B cell (primary cell): ENCODE results near the gene KCND3. TPM values are rescaled to one million over a fixed set of nuclear protein-coding genes. Genes with fewer than 3 reads are reported as not detected.

ENCODE experiments used
- ATAC-seq: fragments of 200-7000 bp; cut with Tn5 transposase; one replicate; pipeline ENCODE4 v1.10.0; 2021; ENCODE audit warnings: low read depth, mild to moderate bottlenecking, moderate number of reproducible peaks, moderate library complexity
- CTCF ChIA-PET: fragments of 350-600 bp; sonication (Branson Sonifier 250); formaldehyde crosslinking; loops from one replicate; lab custom pipeline; 2021; ENCODE audit warnings: antibody characterized with exemption, inconsistent platforms; lab: Charles Lee
- POLR2A ChIA-PET: fragments of 350-600 bp; sonication (Branson Sonifier 250); formaldehyde crosslinking; loops from one replicate; lab custom pipeline; 2021; ENCODE audit warnings: antibody characterized with exemption; lab: Charles Lee
- DNase-seq: peaks from one replicate; pipeline ENCODE4 v3.0.0; 2013
- H2AFZ ChIP-seq: 2 replicates; pipeline ENCODE4 v1.6.1; 2012; ENCODE audit warnings: mild to moderate bottlenecking, low read depth, low read length; ENCODE audit not compliant: insufficient read depth, poor library complexity, severe bottlenecking
- H3K27ac ChIP-seq, 2 donors: 1 replicate in 1 of 2; 2 replicates in 1 of 2; pipeline ENCODE4 v1.5.1; 2012 to 2013; ENCODE audit warnings: low read length in 2 of 2, mild to moderate bottlenecking in 2 of 2, moderate library complexity in 1 of 2
- H3K27me3 ChIP-seq, 4 experiments: fragments of 200-600 bp in 1 of 4; sonication (generic) in 1 of 4; replicated peaks in 1 of 4; 1 replicate in 2 of 4; 2 replicates in 2 of 4; pipeline versions ENCODE4 v1.6.1 to v1.7.0; 2013 to 2016; ENCODE audit warnings: low read length in 3 of 4, mild to moderate bottlenecking in 2 of 4, mixed read lengths in 1 of 4, moderate library complexity in 1 of 4; ENCODE audit not compliant: insufficient read depth in 4 of 4, control insufficient read depth in 3 of 4; ENCODE audit errors: control extremely low read depth in 1 of 4
- H3K36me3 ChIP-seq, 2 experiments: replicated peaks in 1 of 2; 1 replicate in 1 of 2; 2 replicates in 1 of 2; pipeline versions ENCODE4 v1.6.1 to v1.7.1; 2013; ENCODE audit warnings: low read length in 1 of 2; ENCODE audit not compliant: insufficient read depth in 2 of 2, control insufficient read depth in 1 of 2; ENCODE audit errors: control extremely low read depth in 1 of 2, extremely low read depth in 1 of 2
- H3K4me1 ChIP-seq, 2 donors: fragments of 200-600 bp in 1 of 2; sonication (generic) in 1 of 2; 1 replicate in 1 of 2; 2 replicates in 1 of 2; pipeline versions ENCODE4 v1.5.1 to v1.6.1; 2013 to 2017; ENCODE audit warnings: low read length in 2 of 2; ENCODE audit not compliant: control insufficient read depth in 2 of 2, insufficient read depth in 2 of 2
- H3K4me2 ChIP-seq: replicated peaks from 2 replicates; pipeline ENCODE3; 2012; ENCODE audit warnings: mild to moderate bottlenecking, low read depth, low read length; ENCODE audit not compliant: poor library complexity, severe bottlenecking
- H3K4me3 ChIP-seq, 5 experiments: fragments of 200-600 bp in 1 of 5; sonication (generic) in 1 of 5; 1 replicate in 3 of 5; 2 replicates in 2 of 5; pipeline versions ENCODE4 v1.5.1 to v1.7.0; 2011 to 2016; ENCODE audit warnings: low read length in 4 of 5, mild to moderate bottlenecking in 4 of 5, low read depth in 2 of 5, control low read depth in 1 of 5, moderate library complexity in 1 of 5; ENCODE audit not compliant: insufficient read depth in 1 of 5; ENCODE audit errors: control extremely low read depth in 1 of 5, extremely low read depth in 1 of 5
- H3K79me2 ChIP-seq: fragments of 200-600 bp; sonication (generic); one replicate; pipeline ENCODE4 v1.6.0; 2016; ENCODE audit warnings: low read length; ENCODE audit not compliant: control insufficient read depth, insufficient read depth
- H3K9ac ChIP-seq: fragments of 200-600 bp; sonication (generic); 2 replicates; pipeline ENCODE4 v1.6.1; 2017; ENCODE audit warnings: mild to moderate bottlenecking, low read length, moderate library complexity
- H3K9me3 ChIP-seq, 3 donors: one replicate each; pipeline versions ENCODE4 v1.6.1 to v1.7.1; 2013; ENCODE audit warnings: low read length in 2 of 3; ENCODE audit not compliant: control insufficient read depth in 2 of 3, insufficient read depth in 1 of 3; ENCODE audit errors: control extremely low read depth in 1 of 3
- H4K20me1 ChIP-seq: 2 replicates; pipeline ENCODE4 v1.6.0; 2012; ENCODE audit warnings: mild to moderate bottlenecking, low read length; ENCODE audit not compliant: insufficient read depth, control insufficient read depth, poor library complexity, severe bottlenecking
- H3K27ac Mint-ChIP-seq: one replicate; pipeline ENCODE4 v1.8.0; 2021; ENCODE audit warnings: mixed read lengths
- H3K27me3 Mint-ChIP-seq: one replicate; pipeline ENCODE4 v1.8.0; 2021; ENCODE audit warnings: mixed read lengths
- H3K4me1 Mint-ChIP-seq: one replicate; pipeline ENCODE4 v1.8.0; 2021; ENCODE audit warnings: mixed read lengths
- H3K4me3 Mint-ChIP-seq: one replicate; pipeline ENCODE4 v1.8.0; 2021; ENCODE audit warnings: mixed read lengths
- H3K9me3 Mint-ChIP-seq: one replicate; pipeline ENCODE4 v1.8.0; 2022; ENCODE audit warnings: mixed read lengths; ENCODE audit not compliant: insufficient read depth
- CTCF ChIP-seq: fragments of 200-600 bp; IDR thresholded peaks from one replicate; pipeline ENCODE4 v1.8.0; 2022; ENCODE audit warnings: antibody characterized with exemption, mild to moderate bottlenecking
- EZH2 ChIP-seq: IDR thresholded peaks from 2 replicates; pipeline ENCODE4 v1.6.1; 2012; ENCODE audit warnings: borderline replicate concordance, low read depth, mild to moderate bottlenecking, moderate library complexity, low read length; ENCODE audit not compliant: insufficient read depth, poor library complexity, severe bottlenecking
- WGBS: methylation state at CpG from one replicate; pipeline ENCODE4 v1.1.5; 2013; ENCODE audit warnings: missing lambda C conversion rate; ENCODE audit not compliant: insufficient coverage; 5-methylcytosine and 5-hydroxymethylcytosine counted together
- intact Hi-C: fragments of 100-400 bp; cut with micrococcal nuclease; formaldehyde crosslinking; loops from one replicate; pipeline ENCODE4 v1.10.0; 2022
- polyA plus RNA-seq: library from polyadenylated mRNA; depleted of rRNA; stranded (reverse); fragments of >200 nt; gene quantifications from 2 replicates; pipeline ENCODE4 v1.2.3, GENCODE V29; 2012
- total RNA-seq, 2 donors: library from RNA; stranded (reverse); fragments of 120-200 nt in 1 of 2; gene quantifications; 1 replicate in 1 of 2; 2 replicates in 1 of 2; pipeline versions ENCODE4 v1.2.3 to v1.2.4, GENCODE V29; 2013 to 2022

Gene KCND3
- total and polyA plus RNA-seq, 2 donors (not counting 1 experiment from before 2014, with no cell fraction given) = 0.07 TPM; not detected in 1

- Histone ChIP-seq H3K4me1 (no peaks in the 10 kb centered on the region), H4K20me1 (no peaks in the 10 kb centered on the region), H3K79me2 (no peaks in the 10 kb centered on the region), H3K9me3 (no peaks in the 10 kb centered on the region), H3K4me3 (no peak overlapping the region), H3K9ac (no peak overlapping the region), H3K27ac (no peak overlapping the region), H3K36me3 (no peaks in the 10 kb centered on the region), H3K4me2 (no peak overlapping the region), H3K27me3 (peaks cover 0 to 22% (median 7%) of the 10 kb centered on the region in 4 experiments), H2AFZ (no peak overlapping the region)
- no peaks in the 10 kb centered on the region for H3K4me1 Mint-ChIP-seq
- DNase-seq (no peak), ATAC-seq (no peak)
- ChIA-PET POLR2A (no interaction called here), CTCF (no interaction called here)
- WGBS = 33% methylated on average over 2 of the region's 4 CpGs
- H3K27me3 Mint-ChIP-seq = peaks cover 50% of the 10 kb centered on the region
- intact Hi-C loops = no loop called here
- no peak overlapping the region for H3K4me3 Mint-ChIP-seq
- H3K9me3 Mint-ChIP-seq = no peaks in the 10 kb centered on the region
- no peak overlapping the region for H3K27ac Mint-ChIP-seq
- TF ChIP-seq EZH2 (no peak), CTCF (no peak)
These were observed 21.0 kb downstream of the KCND3 start for GRCh38 chr1:111968511-111968910.

GRCh38 chr1:111967886-111968285 is 21.6 kb downstream of the KCND3 start:
- ChIA-PET CTCF (no interaction called here), POLR2A (no interaction called here)
- no peak overlapping the region for H3K4me3 ChIP-seq
- Mint-ChIP-seq H3K9me3 (no peaks in the 10 kb centered on the region), H3K27me3 (peaks cover 50% of the 10 kb centered on the region), H3K27ac (no peak overlapping the region), H3K4me1 (no peaks in the 10 kb centered on the region), H3K4me3 (no peak overlapping the region)
- H3K79me2 ChIP-seq = no peaks in the 10 kb centered on the region
- no peak overlapping the region for H3K27ac ChIP-seq
- no peaks in the 10 kb centered on the region for H3K9me3 ChIP-seq
- intact Hi-C loops = no loop called here
- peaks cover 0 to 25% (median 8%) of the 10 kb centered on the region in 4 experiments for H3K27me3 ChIP-seq
- DNase-seq (no peak), ATAC-seq (no peak)
- no peaks in the 10 kb centered on the region for H3K4me1 ChIP-seq
- no peak overlapping the region for H2AFZ ChIP-seq
- H4K20me1 ChIP-seq = no peaks in the 10 kb centered on the region
- no peak for TF ChIP-seq EZH2
- TF ChIP-seq CTCF = no peak
- H3K36me3 ChIP-seq = no peaks in the 10 kb centered on the region
- H3K4me2 ChIP-seq = no peak overlapping the region
- 80% methylated on average over 1 of the region's 3 CpGs for WGBS
- no peak overlapping the region for H3K9ac ChIP-seq
